ENCODE results near the gene OR5K4.

DNA sequence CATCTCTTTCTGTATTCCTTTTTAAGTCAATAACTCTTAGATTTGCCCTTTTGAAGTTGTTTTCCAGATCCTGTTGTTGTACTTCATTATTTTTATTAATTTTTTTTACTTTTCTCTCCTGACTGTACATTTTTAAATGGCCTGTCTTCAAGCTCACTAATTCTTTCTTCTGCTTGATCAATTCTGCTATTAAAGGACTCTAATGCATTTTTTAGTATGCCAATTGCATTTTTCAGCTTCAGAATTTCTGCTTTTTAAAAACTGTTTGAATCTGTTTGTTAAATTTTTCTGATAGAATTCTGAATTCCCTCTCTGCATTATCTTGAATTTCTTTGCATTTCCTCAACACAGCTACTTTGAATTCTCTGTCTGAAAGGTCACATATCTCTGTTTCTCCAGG lies 5.6 kb downstream of the OR5K4 start:
- TF ChIP-seq, protein P1, sequence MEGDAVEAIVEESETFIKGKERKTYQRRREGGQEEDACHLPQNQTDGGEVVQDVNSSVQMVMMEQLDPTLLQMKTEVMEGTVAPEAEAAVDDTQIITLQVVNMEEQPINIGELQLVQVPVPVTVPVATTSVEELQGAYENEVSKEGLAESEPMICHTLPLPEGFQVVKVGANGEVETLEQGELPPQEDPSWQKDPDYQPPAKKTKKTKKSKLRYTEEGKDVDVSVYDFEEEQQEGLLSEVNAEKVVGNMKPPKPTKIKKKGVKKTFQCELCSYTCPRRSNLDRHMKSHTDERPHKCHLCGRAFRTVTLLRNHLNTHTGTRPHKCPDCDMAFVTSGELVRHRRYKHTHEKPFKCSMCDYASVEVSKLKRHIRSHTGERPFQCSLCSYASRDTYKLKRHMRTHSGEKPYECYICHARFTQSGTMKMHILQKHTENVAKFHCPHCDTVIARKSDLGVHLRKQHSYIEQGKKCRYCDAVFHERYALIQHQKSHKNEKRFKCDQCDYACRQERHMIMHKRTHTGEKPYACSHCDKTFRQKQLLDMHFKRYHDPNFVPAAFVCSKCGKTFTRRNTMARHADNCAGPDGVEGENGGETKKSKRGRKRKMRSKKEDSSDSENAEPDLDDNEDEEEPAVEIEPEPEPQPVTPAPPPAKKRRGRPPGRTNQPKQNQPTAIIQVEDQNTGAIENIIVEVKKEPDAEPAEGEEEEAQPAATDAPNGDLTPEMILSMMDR (conservative IDR thresholded peaks at IDR 0.05 in 1 of 2, IDR thresholded peaks at IDR 0.05 in 1 of 2; ENCODE audit: extremely low read depth in 1 of 2, insufficient read depth in 1 of 2, low read depth in 1 of 2, low read length in 2 of 2): no peak
- TF ChIP-seq EZH2 (IDR thresholded peaks at IDR 0.05; ENCODE audit: borderline replicate concordance, low read length): no peak
